Measurements from ENCODE around the gene AK8.

Gene AK8

GRCh38 chr9:132896906-132897305, 18.8 kb upstream of the AK8 start:
- Mint-ChIP-seq H3K4me3 (no peak overlapping the region), H3K9me3 (no peaks in the 10 kb centered on the region), H3K4me1 (no peaks in the 10 kb centered on the region), H3K27me3 (no peaks in the 10 kb centered on the region), H3K36me3 (peaks cover 21% of the 10 kb centered on the region), H3K27ac (no peak overlapping the region)
- no peak for DNase-seq (ENCODE audit: low spot score in 2 of 2)
- no peak for ATAC-seq (ENCODE audit: low read depth)

GRCh38 chr9:132896264-132896663, 18.2 kb upstream of the AK8 start:
- DNase-seq (ENCODE audit: low spot score in 2 of 2) (no peak), ATAC-seq (ENCODE audit: low read depth) (no peak)
- Mint-ChIP-seq H3K4me3 (no peak overlapping the region), H3K27ac (no peak overlapping the region), H3K27me3 (no peaks in the 10 kb centered on the region), H3K36me3 (peaks cover 21% of the 10 kb centered on the region), H3K4me1 (no peaks in the 10 kb centered on the region), H3K9me3 (no peaks in the 10 kb centered on the region)

- Mint-ChIP-seq H3K36me3 (peaks cover 16% of the 10 kb centered on the region), H3K4me1 (no peaks in the 10 kb centered on the region), H3K27me3 (no peaks in the 10 kb centered on the region), H3K9me3 (no peaks in the 10 kb centered on the region), H3K27ac (no peak overlapping the region), H3K4me3 (no peak overlapping the region)
- no peak for DNase-seq (ENCODE audit: low spot score in 2 of 2)
- ATAC-seq (ENCODE audit: low read depth) = no peak
Measured at GRCh38 chr9:132894862-132895835, 17.1 kb upstream of the AK8 start.

- ATAC-seq (ENCODE audit: low read depth) (no peak), DNase-seq (ENCODE audit: low spot score in 2 of 2) (no peak)
- peaks cover 16% of the 10 kb centered on the region for H3K36me3 Mint-ChIP-seq
- H3K27ac Mint-ChIP-seq = no peak overlapping the region
- no peaks in the 10 kb centered on the region for H3K27me3 Mint-ChIP-seq
- no peaks in the 10 kb centered on the region for H3K4me1 Mint-ChIP-seq
- H3K4me3 Mint-ChIP-seq = no peak overlapping the region
- no peaks in the 10 kb centered on the region for H3K9me3 Mint-ChIP-seq
Measured at GRCh38 chr9:132894346-132894745, 16.3 kb upstream of the AK8 start.

- H3K4me3 Mint-ChIP-seq = no peak overlapping the region
- ATAC-seq (ENCODE audit: low read depth) = no peak
- H3K4me1 Mint-ChIP-seq = peaks cover 10% of the 10 kb centered on the region
- H3K36me3 Mint-ChIP-seq = peaks cover 10% of the 10 kb centered on the region
- H3K27ac Mint-ChIP-seq = peak overlapping the region; percentile 35
- no peaks in the 10 kb centered on the region for H3K9me3 Mint-ChIP-seq
- no peak for DNase-seq (ENCODE audit: low spot score in 2 of 2)
- no peaks in the 10 kb centered on the region for H3K27me3 Mint-ChIP-seq
Measured at GRCh38 chr9:132892400-132892799, 14.3 kb upstream of the AK8 start.

GRCh38 chr9:132888151-132888550, 10.1 kb upstream of the AK8 start:
- H3K4me3 Mint-ChIP-seq = peak overlapping the region; percentile 51
- ATAC-seq (ENCODE audit: low read depth) (peak; percentile 14), DNase-seq (ENCODE audit: low spot score in 2 of 2) (peak in 1 of 2 donors; percentile 28)
- no peaks in the 10 kb centered on the region for H3K27me3 Mint-ChIP-seq
- H3K9me3 Mint-ChIP-seq = no peaks in the 10 kb centered on the region
- peaks cover 23% of the 10 kb centered on the region for H3K4me1 Mint-ChIP-seq
- peak overlapping the region; percentile 92 for H3K27ac Mint-ChIP-seq
- H3K36me3 Mint-ChIP-seq = peaks cover 2% of the 10 kb centered on the region

GRCh38 chr9:132887181-132888120, 9.4 kb upstream of the AK8 start:
- no peak overlapping the region for H3K27ac Mint-ChIP-seq
- H3K36me3 Mint-ChIP-seq = peaks cover 2% of the 10 kb centered on the region
- peak overlapping the region; percentile 51 for H3K4me3 Mint-ChIP-seq
- H3K9me3 Mint-ChIP-seq = no peaks in the 10 kb centered on the region
- no peaks in the 10 kb centered on the region for H3K27me3 Mint-ChIP-seq
- H3K4me1 Mint-ChIP-seq = peaks cover 27% of the 10 kb centered on the region
- ATAC-seq (ENCODE audit: low read depth) (no peak), DNase-seq (ENCODE audit: low spot score in 2 of 2) (no peak)

GRCh38 chr9:132886334-132886725, 8.2 kb upstream of the AK8 start:
- peaks cover 27% of the 10 kb centered on the region for H3K4me1 Mint-ChIP-seq
- no peaks in the 10 kb centered on the region for H3K27me3 Mint-ChIP-seq
- H3K9me3 Mint-ChIP-seq = no peaks in the 10 kb centered on the region
- no peak overlapping the region for H3K27ac Mint-ChIP-seq
- no peak overlapping the region for H3K4me3 Mint-ChIP-seq
- H3K36me3 Mint-ChIP-seq = peaks cover 2% of the 10 kb centered on the region
- no peak for DNase-seq (ENCODE audit: low spot score in 2 of 2)
- no peak for ATAC-seq (ENCODE audit: low read depth)

GRCh38 chr9:132885720-132886333, 7.7 kb upstream of the AK8 start:
- H3K4me3 Mint-ChIP-seq = no peak overlapping the region
- H3K27ac Mint-ChIP-seq = no peak overlapping the region
- peaks cover 2% of the 10 kb centered on the region for H3K36me3 Mint-ChIP-seq
- no peaks in the 10 kb centered on the region for H3K27me3 Mint-ChIP-seq
- ATAC-seq (ENCODE audit: low read depth) (peak; percentile 19), DNase-seq (ENCODE audit: low spot score in 2 of 2) (no peak)
- no peaks in the 10 kb centered on the region for H3K9me3 Mint-ChIP-seq
- H3K4me1 Mint-ChIP-seq = peaks cover 27% of the 10 kb centered on the region

GRCh38 chr9:132883349-132884294, 5.5 kb upstream of the AK8 start:
- DNase-seq (ENCODE audit: low spot score in 2 of 2) (no peak), ATAC-seq (ENCODE audit: low read depth) (no peak)
- Mint-ChIP-seq H3K27me3 (no peaks in the 10 kb centered on the region), H3K4me3 (no peak overlapping the region), H3K36me3 (peaks cover 2% of the 10 kb centered on the region), H3K27ac (no peak overlapping the region), H3K9me3 (no peaks in the 10 kb centered on the region), H3K4me1 (peaks cover 34% of the 10 kb centered on the region)

- Mint-ChIP-seq H3K9me3 (no peaks in the 10 kb centered on the region), H3K4me1 (peaks cover 29% of the 10 kb centered on the region), H3K27ac (no peak overlapping the region), H3K36me3 (peaks cover 2% of the 10 kb centered on the region), H3K27me3 (no peaks in the 10 kb centered on the region), H3K4me3 (no peak overlapping the region)
- ATAC-seq (ENCODE audit: low read depth) (no peak), DNase-seq (ENCODE audit: low spot score in 2 of 2) (no peak)
Measured at GRCh38 chr9:132882616-132883015, 4.5 kb upstream of the AK8 start.

- peaks cover 2% of the 10 kb centered on the region for H3K36me3 Mint-ChIP-seq
- H3K4me3 Mint-ChIP-seq = no peak overlapping the region
- no peaks in the 10 kb centered on the region for H3K27me3 Mint-ChIP-seq
- DNase-seq (ENCODE audit: low spot score in 2 of 2) (no peak), ATAC-seq (ENCODE audit: low read depth) (no peak)
- H3K4me1 Mint-ChIP-seq = peaks cover 27% of the 10 kb centered on the region
- H3K9me3 Mint-ChIP-seq = no peaks in the 10 kb centered on the region
- H3K27ac Mint-ChIP-seq = no peak overlapping the region
Measured at GRCh38 chr9:132881826-132882225, 3.7 kb upstream of the AK8 start.

GRCh38 chr9:132880324-132880661, 2.2 kb upstream of the AK8 start:
- DNase-seq (ENCODE audit: low spot score in 2 of 2) = no peak

More at GRCh38 chr9:132880324-132880661, 2.2 kb upstream of the AK8 start:
- Mint-ChIP-seq H3K27me3 (no peaks in the 10 kb centered on the region), H3K36me3 (peaks cover 2% of the 10 kb centered on the region), H3K27ac (peak overlapping the region; percentile 92), H3K4me1 (peaks cover 17% of the 10 kb centered on the region), H3K9me3 (no peaks in the 10 kb centered on the region), H3K4me3 (peak overlapping the region; percentile 44)
- no peak for ATAC-seq (ENCODE audit: low read depth)
